GM23248 (cell line): ENCODE results near the gene WDR48.

Source experiments
- EZH2 ChIP-seq: fragments of 200-600 bp; sonication (generic); IDR thresholded peaks from 2 replicates; pipeline ENCODE4 v1.6.1; 2018; ENCODE audit warnings: antibody characterized with exemption, mild to moderate bottlenecking; ENCODE audit not compliant: insufficient read depth, poor library complexity, severe bottlenecking
- EZH2phosphoT487 ChIP-seq: fragments of 200-600 bp; sonication (generic); IDR thresholded peaks from 2 replicates; pipeline ENCODE4 v1.6.1; 2018; ENCODE audit warnings: antibody characterized with exemption, moderate library complexity, mild to moderate bottlenecking, low read depth; ENCODE audit not compliant: insufficient read depth

GRCh38 chr3:39013289-39013688 is 38.5 kb upstream of the WDR48 start:
- TF ChIP-seq EZH2phosphoT487 (no peak), EZH2 (no peak)
